ENCODE measurements around the gene PLXNA2. TPM values are rescaled to one million over a fixed set of nuclear protein-coding genes. Genes with fewer than 3 reads are reported as not detected.
A peak's percentile ranks its signal among the peaks of the same experiment; 100 is the strongest.

PLXNA2 gene
- total RNA-seq, 1 donor from 2014 or later: 14.1 TPM

DNA sequence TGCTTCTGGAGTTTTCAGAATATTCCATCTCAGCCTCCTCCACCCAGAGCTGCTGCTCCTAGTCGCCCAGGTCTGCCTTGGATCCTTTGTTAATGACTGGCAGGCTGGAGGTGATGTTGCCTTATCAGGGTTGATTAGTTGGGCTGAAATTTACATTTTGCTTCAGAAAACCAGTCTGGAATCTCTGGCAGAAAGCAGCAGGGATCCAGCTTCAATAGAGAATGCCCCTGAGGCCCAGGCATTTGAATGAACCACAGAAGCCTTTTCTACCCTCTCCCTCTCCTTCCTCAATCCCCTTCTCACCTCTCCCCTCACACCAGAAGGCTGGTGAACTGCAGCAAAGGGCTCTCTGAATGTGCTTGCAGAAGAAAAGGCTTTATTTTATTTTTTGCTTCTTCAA is 83.2 kb downstream of the PLXNA2 start:
- Histone ChIP-seq H3K4me3 (ENCODE audit: low read length in 3 of 3) (peak overlapping the region in 2 of 3 donors; percentile 4 to 29), H3K27me3 (ENCODE audit: control insufficient read depth in 3 of 3, insufficient read depth in 3 of 3, low read length in 3 of 3) (no peaks in the 10 kb centered on the region), H3K36me3 (ENCODE audit: control insufficient read depth in 3 of 3, insufficient read depth in 3 of 3, low read length in 3 of 3) (no peaks in the 10 kb centered on the region), H3K9ac (ENCODE audit: low read depth in 1 of 3, low read length in 3 of 3) (peak overlapping the region; percentile 36 to 70 (median 54)), H3K27ac (ENCODE audit: low read depth, low read length) (peak overlapping the region; percentile 94), H3K9me3 (ENCODE audit: control insufficient read depth in 3 of 3, low read length in 3 of 3) (no peaks in the 10 kb centered on the region), H3K4me1 (ENCODE audit: control insufficient read depth in 3 of 3, insufficient read depth in 3 of 3, low read length in 3 of 3) (peaks cover 81 to 92% (median 90%) of the 10 kb centered on the region in 3 donors)

DNA sequence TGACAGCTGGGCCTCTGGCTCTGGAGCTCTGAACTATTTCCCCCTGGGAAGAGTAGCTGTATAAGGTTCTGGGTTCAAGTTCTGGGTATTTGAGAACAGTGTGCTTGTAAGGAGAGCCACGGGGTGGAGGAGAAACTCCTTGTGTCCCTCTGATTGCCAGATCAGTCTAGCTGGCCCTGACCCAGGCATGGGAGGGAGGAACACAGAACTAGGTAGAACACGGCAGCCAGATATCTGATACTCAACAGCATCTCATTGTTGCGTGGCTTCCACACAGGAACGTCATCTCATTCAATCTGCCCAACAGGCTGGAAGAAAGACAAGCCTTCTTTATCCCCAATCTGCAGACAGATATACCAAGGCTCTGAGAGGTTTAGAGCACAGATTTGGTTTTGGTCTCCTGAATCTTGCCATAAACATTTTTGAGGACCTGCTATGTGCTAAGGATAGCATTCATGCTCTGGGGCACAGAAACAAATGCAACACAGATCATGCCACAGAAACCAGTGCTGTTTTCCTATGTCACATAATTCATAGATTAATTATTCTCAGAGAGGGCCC is 83.8 kb downstream of the PLXNA2 start:
- Histone ChIP-seq H3K4me1 (ENCODE audit: control insufficient read depth in 3 of 3, insufficient read depth in 3 of 3, low read length in 3 of 3) (peaks cover 77 to 94% (median 89%) of the 10 kb centered on the region in 3 donors), H3K27ac (ENCODE audit: low read depth, low read length) (peak overlapping the region; percentile 94), H3K9ac (ENCODE audit: low read depth in 1 of 3, low read length in 3 of 3) (peak overlapping the region; percentile 15 to 75 (median 54)), H3K4me3 (ENCODE audit: low read length in 3 of 3) (peak overlapping the region in 1 of 3 donors; percentile 25), H3K27me3 (ENCODE audit: control insufficient read depth in 3 of 3, insufficient read depth in 3 of 3, low read length in 3 of 3) (no peaks in the 10 kb centered on the region), H3K36me3 (ENCODE audit: control insufficient read depth in 3 of 3, insufficient read depth in 3 of 3, low read length in 3 of 3) (no peaks in the 10 kb centered on the region), H3K9me3 (ENCODE audit: control insufficient read depth in 3 of 3, low read length in 3 of 3) (no peaks in the 10 kb centered on the region)

DNA sequence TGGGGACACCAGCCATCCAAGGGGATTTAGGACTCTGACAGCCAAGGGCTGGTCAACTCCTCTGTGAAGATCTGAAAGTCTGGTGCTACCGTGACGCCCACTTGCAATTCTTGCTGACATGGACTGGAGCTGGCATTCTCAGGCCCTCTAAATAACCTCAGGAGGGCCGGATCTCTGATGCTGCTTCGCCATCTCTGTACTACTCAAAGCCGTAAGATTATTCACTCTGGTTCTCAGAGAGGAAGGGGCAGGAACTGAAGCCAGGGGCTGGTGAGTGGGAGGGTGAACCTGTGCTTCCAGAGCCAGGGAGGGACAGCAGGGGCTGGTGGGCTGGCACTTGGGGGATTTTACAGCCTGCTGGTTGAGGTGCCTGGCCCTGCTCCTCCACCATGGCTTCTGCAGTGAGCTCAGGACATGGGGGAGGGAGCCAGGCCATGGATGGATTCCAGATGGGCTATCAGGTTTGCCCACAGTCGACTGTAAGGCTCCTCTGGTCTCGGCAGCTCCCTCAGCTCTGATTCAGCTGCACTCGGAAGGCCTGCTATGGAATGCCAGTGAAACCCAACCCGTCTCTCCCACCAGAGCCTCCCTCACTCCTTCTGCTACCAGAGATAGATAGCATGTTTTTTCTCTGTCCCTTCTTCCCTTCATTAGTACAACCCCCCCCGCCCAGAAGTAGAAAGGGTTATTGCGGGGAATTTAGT is 84.5 kb downstream of the PLXNA2 start:
- Histone ChIP-seq H3K9ac (ENCODE audit: low read depth in 1 of 3, low read length in 3 of 3) (peak overlapping the region; percentile 54 to 75 (median 60)), H3K27ac (ENCODE audit: low read depth, low read length) (peak overlapping the region; percentile 94), H3K4me3 (ENCODE audit: low read length in 3 of 3) (peak overlapping the region in 2 of 3 donors; percentile 28 to 59)

DNA sequence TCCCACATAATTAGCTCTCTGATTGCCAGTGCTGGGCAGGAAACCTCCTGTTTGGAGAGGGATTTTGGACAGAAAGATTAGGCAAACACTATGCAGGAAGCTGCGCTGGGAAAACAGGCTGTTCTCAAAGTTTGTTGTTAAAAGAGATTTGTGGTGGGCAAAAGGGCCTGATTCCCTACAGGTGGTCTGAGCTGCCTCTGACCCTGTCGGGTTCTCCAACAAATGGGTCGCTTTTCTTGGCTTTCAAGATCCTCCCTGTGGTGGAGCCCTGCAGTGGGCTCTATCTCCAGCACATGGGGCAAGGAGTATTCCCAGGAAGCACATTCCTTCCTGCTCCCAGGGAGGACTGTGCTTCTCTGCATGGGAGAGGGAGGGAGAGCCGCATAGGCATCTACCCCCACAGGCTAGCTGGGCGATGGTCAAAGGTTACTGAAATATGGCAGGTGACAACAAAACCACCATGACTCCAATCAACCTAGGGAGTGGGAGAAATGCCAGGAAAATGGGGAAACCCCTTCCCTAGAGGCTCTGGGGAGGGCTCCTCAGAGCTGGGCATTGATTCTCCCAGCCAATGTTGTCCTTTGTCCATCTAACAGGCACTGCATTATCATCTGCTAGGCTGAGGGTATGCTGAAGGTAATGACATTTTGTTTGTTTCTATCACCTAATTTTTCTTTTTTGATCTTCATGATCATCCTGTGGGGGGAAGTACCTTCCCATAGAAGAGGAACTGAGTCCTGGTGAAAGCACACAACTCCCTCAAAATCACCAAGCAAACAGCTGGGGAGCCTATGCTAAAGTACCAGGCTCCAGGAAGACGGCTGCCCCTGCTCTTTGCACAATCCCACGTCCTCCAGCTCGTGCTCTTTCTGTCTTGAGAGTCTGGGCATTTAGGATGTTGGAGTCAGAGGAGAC is 85.3 kb downstream of the PLXNA2 start:
- peaks cover 80 to 96% (median 90%) of the 10 kb centered on the region in 3 donors for H3K4me1 ChIP-seq (ENCODE audit: control insufficient read depth in 3 of 3, insufficient read depth in 3 of 3, low read length in 3 of 3)
- no peaks in the 10 kb centered on the region for H3K36me3 ChIP-seq (ENCODE audit: control insufficient read depth in 3 of 3, insufficient read depth in 3 of 3, low read length in 3 of 3)
- no peaks in the 10 kb centered on the region for H3K27me3 ChIP-seq (ENCODE audit: control insufficient read depth in 3 of 3, insufficient read depth in 3 of 3, low read length in 3 of 3)
- peak overlapping the region in 2 of 3 donors; percentile 60 to 75 for H3K9ac ChIP-seq (ENCODE audit: low read depth in 1 of 3, low read length in 3 of 3)
- H3K27ac ChIP-seq (ENCODE audit: low read depth, low read length): peak overlapping the region; percentile 94
- H3K4me3 ChIP-seq (ENCODE audit: low read length in 3 of 3): peak overlapping the region in 1 of 3 donors; percentile 59
- no peaks in the 10 kb centered on the region for H3K9me3 ChIP-seq (ENCODE audit: control insufficient read depth in 3 of 3, low read length in 3 of 3)

More for the DNA sequence above, 84.5 kb downstream of the PLXNA2 start:
- Histone ChIP-seq H3K4me1 (ENCODE audit: control insufficient read depth in 3 of 3, insufficient read depth in 3 of 3, low read length in 3 of 3) (peaks cover 75 to 94% (median 87%) of the 10 kb centered on the region in 3 donors), H3K9me3 (ENCODE audit: control insufficient read depth in 3 of 3, low read length in 3 of 3) (no peaks in the 10 kb centered on the region), H3K27me3 (ENCODE audit: control insufficient read depth in 3 of 3, insufficient read depth in 3 of 3, low read length in 3 of 3) (no peaks in the 10 kb centered on the region), H3K36me3 (ENCODE audit: control insufficient read depth in 3 of 3, insufficient read depth in 3 of 3, low read length in 3 of 3) (no peaks in the 10 kb centered on the region)

DNA sequence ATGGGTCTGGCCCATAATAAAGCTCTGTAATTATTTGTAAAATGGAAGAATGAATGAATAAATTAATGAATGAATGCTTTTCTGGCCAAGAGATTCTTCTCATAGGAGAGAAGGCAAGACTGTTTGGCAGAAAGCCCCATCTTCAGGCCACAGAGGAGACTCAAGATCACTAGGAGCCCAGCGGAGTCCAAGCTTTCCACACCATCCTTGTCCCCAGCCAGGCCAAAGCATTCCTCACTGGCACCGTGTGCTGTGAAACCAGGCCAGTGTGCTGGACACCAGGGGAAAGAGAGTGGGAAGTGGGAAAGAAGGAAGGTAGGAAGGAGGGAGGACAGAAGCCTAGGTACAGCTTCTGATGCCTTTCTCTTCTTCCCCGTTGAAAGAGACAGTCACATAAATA is 86.4 kb downstream of the PLXNA2 start:
- H3K4me3 ChIP-seq (ENCODE audit: low read length in 3 of 3): no peak overlapping the region
- H3K27me3 ChIP-seq (ENCODE audit: control insufficient read depth in 3 of 3, insufficient read depth in 3 of 3, low read length in 3 of 3): no peaks in the 10 kb centered on the region
- peaks cover 86 to 95% (median 89%) of the 10 kb centered on the region in 3 donors for H3K4me1 ChIP-seq (ENCODE audit: control insufficient read depth in 3 of 3, insufficient read depth in 3 of 3, low read length in 3 of 3)
- H3K36me3 ChIP-seq (ENCODE audit: control insufficient read depth in 3 of 3, insufficient read depth in 3 of 3, low read length in 3 of 3): no peaks in the 10 kb centered on the region
- no peaks in the 10 kb centered on the region for H3K9me3 ChIP-seq (ENCODE audit: control insufficient read depth in 3 of 3, low read length in 3 of 3)
- H3K27ac ChIP-seq (ENCODE audit: low read depth, low read length): no peak overlapping the region
- peak overlapping the region in 1 of 3 donors; percentile 34 for H3K9ac ChIP-seq (ENCODE audit: low read depth in 1 of 3, low read length in 3 of 3)

DNA sequence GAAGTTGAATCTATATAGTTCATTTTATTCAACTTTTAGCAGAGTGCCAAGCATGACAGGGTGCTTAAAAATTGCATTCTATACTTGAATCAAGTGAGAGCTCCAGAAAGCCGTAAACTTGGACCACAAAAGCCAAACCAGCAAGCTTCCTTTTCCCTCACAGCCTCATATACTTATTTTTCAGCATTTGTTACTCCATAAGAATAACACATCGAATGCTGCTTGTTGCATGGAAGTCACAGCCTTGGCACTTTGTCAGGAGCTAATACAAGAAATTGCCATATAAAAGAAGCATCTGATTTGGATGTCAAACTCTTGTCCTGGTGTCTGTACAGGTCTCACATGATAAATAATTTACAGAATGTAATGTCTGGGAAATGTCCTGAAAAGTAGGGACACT is 87.4 kb downstream of the PLXNA2 start:
- Histone ChIP-seq H3K4me3 (ENCODE audit: low read length in 3 of 3) (no peak overlapping the region), H3K36me3 (ENCODE audit: control insufficient read depth in 3 of 3, insufficient read depth in 3 of 3, low read length in 3 of 3) (no peaks in the 10 kb centered on the region), H3K27ac (ENCODE audit: low read depth, low read length) (no peak overlapping the region), H3K9me3 (ENCODE audit: control insufficient read depth in 3 of 3, low read length in 3 of 3) (no peaks in the 10 kb centered on the region), H3K9ac (ENCODE audit: low read depth in 1 of 3, low read length in 3 of 3) (no peak overlapping the region), H3K4me1 (ENCODE audit: control insufficient read depth in 3 of 3, insufficient read depth in 3 of 3, low read length in 3 of 3) (peaks cover 76 to 87% (median 80%) of the 10 kb centered on the region in 3 donors), H3K27me3 (ENCODE audit: control insufficient read depth in 3 of 3, insufficient read depth in 3 of 3, low read length in 3 of 3) (no peaks in the 10 kb centered on the region)

DNA sequence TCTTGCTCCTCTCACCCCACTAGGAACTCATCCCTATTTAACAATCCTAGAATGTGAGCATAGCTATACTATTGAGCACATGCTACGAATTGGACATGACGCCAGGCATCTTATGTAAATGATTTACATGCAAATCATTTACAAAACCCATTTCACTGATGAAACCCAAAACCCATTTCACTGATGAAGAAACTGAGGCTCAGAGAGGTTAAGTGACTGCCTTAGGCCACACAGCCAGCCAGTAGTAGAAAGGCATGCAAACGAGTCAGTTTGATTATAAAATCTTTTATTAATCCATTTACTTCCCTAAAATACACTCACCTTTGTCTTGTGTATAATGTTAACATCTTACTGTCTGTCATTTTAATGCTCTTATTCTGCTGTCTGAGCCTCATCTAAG is 87.9 kb downstream of the PLXNA2 start:
- no peaks in the 10 kb centered on the region for H3K9me3 ChIP-seq (ENCODE audit: control insufficient read depth in 3 of 3, low read length in 3 of 3)
- no peak overlapping the region for H3K9ac ChIP-seq (ENCODE audit: low read depth in 1 of 3, low read length in 3 of 3)
- H3K4me3 ChIP-seq (ENCODE audit: low read length in 3 of 3): no peak overlapping the region
- H3K36me3 ChIP-seq (ENCODE audit: control insufficient read depth in 3 of 3, insufficient read depth in 3 of 3, low read length in 3 of 3): no peaks in the 10 kb centered on the region
- H3K27me3 ChIP-seq (ENCODE audit: control insufficient read depth in 3 of 3, insufficient read depth in 3 of 3, low read length in 3 of 3): no peaks in the 10 kb centered on the region
- peaks cover 74 to 83% (median 77%) of the 10 kb centered on the region in 3 donors for H3K4me1 ChIP-seq (ENCODE audit: control insufficient read depth in 3 of 3, insufficient read depth in 3 of 3, low read length in 3 of 3)
- no peak overlapping the region for H3K27ac ChIP-seq (ENCODE audit: low read depth, low read length)

DNA sequence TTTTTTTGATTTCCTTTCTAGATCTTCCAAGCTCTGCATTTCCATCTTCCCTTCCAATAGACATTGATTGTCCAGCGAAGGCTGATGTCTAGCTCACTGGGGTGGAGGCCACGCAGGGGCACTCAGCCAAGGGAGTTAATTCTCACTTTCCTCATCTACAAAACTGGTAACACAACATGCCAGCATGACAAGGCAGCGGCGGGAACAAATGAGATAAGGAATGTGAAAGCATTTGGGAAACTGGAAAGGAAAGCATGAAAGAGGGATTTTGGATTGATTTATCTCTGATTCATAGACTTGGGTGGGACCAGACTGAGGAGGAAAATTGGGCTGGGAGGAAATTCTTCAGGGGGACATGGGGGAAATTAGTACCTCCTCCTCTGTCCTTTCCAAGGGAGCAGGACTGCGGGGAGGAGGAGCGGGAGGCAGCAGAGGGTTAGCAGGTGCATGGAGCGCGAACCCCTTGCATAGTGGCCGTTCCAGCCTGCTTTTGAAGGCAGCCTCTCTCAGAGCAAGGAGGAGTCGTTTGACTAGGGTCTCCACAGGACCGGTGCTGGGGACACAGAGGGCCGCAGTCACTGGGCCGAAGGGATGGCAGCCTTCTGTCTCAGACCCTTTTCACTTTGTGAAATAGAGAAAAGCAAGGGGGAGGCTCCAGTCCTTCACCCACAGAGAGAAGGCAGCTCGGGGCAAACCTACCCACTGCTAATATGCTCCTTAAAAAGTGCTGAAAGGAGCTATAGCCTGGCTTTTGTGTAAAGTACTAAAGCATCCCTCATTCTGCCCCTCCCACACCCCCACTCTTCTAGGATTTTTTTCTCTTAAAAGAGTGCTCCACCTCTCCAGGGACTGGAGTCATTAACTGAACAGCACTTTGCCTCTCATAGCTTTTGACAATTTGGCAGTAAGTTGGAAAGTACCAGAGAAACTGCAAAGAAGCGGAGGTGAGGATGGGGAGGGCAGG is 89.2 kb downstream of the PLXNA2 start:
- Histone ChIP-seq H3K27ac (ENCODE audit: low read depth, low read length) (no peak overlapping the region), H3K4me3 (ENCODE audit: low read length in 3 of 3) (no peak overlapping the region), H3K9ac (ENCODE audit: low read depth in 1 of 3, low read length in 3 of 3) (no peak overlapping the region), H3K9me3 (ENCODE audit: control insufficient read depth in 3 of 3, low read length in 3 of 3) (no peaks in the 10 kb centered on the region), H3K36me3 (ENCODE audit: control insufficient read depth in 3 of 3, insufficient read depth in 3 of 3, low read length in 3 of 3) (no peaks in the 10 kb centered on the region), H3K4me1 (ENCODE audit: control insufficient read depth in 3 of 3, insufficient read depth in 3 of 3, low read length in 3 of 3) (peaks cover 74 to 75% (median 74%) of the 10 kb centered on the region in 3 donors), H3K27me3 (ENCODE audit: control insufficient read depth in 3 of 3, insufficient read depth in 3 of 3, low read length in 3 of 3) (no peaks in the 10 kb centered on the region)

DNA sequence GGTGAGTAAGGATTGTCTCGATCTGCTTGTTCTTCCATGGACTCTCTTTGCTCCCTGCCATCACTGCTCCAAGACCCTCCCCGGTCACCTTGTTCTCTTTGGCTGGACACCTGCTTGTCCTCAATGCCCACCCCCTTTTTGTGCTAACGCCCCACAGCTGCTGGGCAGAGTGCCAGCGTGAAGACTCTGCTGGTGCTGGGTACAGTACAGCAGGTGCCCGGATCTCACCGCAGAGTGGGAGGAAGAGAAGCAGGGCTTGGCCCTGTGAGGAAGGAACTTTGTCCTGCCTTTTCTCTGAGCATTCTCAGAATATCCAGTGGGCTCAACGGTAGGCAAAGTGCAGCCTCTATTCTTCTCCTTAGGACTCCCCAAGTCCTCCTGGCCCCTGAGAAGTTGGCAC is 90.1 kb downstream of the PLXNA2 start:
- H3K4me3 ChIP-seq (ENCODE audit: low read length in 3 of 3): no peak overlapping the region
- no peaks in the 10 kb centered on the region for H3K36me3 ChIP-seq (ENCODE audit: control insufficient read depth in 3 of 3, insufficient read depth in 3 of 3, low read length in 3 of 3)
- peaks cover 72 to 75% (median 74%) of the 10 kb centered on the region in 3 donors for H3K4me1 ChIP-seq (ENCODE audit: control insufficient read depth in 3 of 3, insufficient read depth in 3 of 3, low read length in 3 of 3)
- H3K9me3 ChIP-seq (ENCODE audit: control insufficient read depth in 3 of 3, low read length in 3 of 3): no peaks in the 10 kb centered on the region
- H3K27ac ChIP-seq (ENCODE audit: low read depth, low read length): no peak overlapping the region
- H3K9ac ChIP-seq (ENCODE audit: low read depth in 1 of 3, low read length in 3 of 3): no peak overlapping the region
- no peaks in the 10 kb centered on the region for H3K27me3 ChIP-seq (ENCODE audit: control insufficient read depth in 3 of 3, insufficient read depth in 3 of 3, low read length in 3 of 3)

Data from skeletal muscle tissue (tissue), 4 donors.